Measurements from ENCODE around the gene VPS8. TPM values are rescaled to one million over a fixed set of nuclear protein-coding genes. Genes with fewer than 3 reads are reported as not detected.

VPS8 gene
- total and polyA plus RNA-seq, 4 donors: 4.2 to 34.9 (median 22.9) TPM

GRCh38 chr3:185024966-185025365 is 213.0 kb downstream of the VPS8 start:
- Histone ChIP-seq H3K9ac (ENCODE audit: low read depth in 1 of 2, low read length in 2 of 2) (no peak overlapping the region), H3K9me3 (ENCODE audit: control insufficient read depth in 4 of 4, low read length in 3 of 4) (no peaks in the 10 kb centered on the region), H3K27me3 (ENCODE audit: control insufficient read depth in 4 of 4, insufficient read depth in 4 of 4, low read length in 3 of 4) (no peaks in the 10 kb centered on the region), H3K4me3 (ENCODE audit: low read depth in 1 of 3, low read length in 3 of 3) (no peak overlapping the region), H3K27ac (ENCODE audit: low read depth in 1 of 2, low read length in 2 of 2) (no peak overlapping the region), H3K4me1 (ENCODE audit: control insufficient read depth in 4 of 4, insufficient read depth in 4 of 4, low read length in 3 of 4) (peaks cover 0 to 1% (median 0%) of the 10 kb centered on the region in 4 donors), H3K36me3 (ENCODE audit: control insufficient read depth in 4 of 4, insufficient read depth in 3 of 4, low read depth in 1 of 4, low read length in 3 of 4) (peaks cover 0 to 3% (median 2%) of the 10 kb centered on the region in 4 donors)
- no peak for DNase-seq (ENCODE audit: low spot score)
- TF ChIP-seq JUND (IDR thresholded peaks at IDR 0.05) (no peak), SP1 (IDR thresholded peaks at IDR 0.05) (no peak), GABPA (IDR thresholded peaks at IDR 0.05 in 1 of 2, conservative IDR thresholded peaks at IDR 0.05 in 1 of 2) (no peak), YY1 (IDR thresholded peaks at IDR 0.05) (no peak), EGR1 (IDR thresholded peaks at IDR 0.05; ENCODE audit: low read depth in 2 of 2) (no peak), RXRA (IDR thresholded peaks at IDR 0.05) (no peak), HNF4A (conservative IDR thresholded peaks at IDR 0.05) (no peak), FOXA2 (IDR thresholded peaks at IDR 0.05) (no peak), RAD21 (IDR thresholded peaks at IDR 0.05) (no peak), TAF1 (conservative IDR thresholded peaks at IDR 0.05) (no peak)
- TF ChIP-seq, protein P1, sequence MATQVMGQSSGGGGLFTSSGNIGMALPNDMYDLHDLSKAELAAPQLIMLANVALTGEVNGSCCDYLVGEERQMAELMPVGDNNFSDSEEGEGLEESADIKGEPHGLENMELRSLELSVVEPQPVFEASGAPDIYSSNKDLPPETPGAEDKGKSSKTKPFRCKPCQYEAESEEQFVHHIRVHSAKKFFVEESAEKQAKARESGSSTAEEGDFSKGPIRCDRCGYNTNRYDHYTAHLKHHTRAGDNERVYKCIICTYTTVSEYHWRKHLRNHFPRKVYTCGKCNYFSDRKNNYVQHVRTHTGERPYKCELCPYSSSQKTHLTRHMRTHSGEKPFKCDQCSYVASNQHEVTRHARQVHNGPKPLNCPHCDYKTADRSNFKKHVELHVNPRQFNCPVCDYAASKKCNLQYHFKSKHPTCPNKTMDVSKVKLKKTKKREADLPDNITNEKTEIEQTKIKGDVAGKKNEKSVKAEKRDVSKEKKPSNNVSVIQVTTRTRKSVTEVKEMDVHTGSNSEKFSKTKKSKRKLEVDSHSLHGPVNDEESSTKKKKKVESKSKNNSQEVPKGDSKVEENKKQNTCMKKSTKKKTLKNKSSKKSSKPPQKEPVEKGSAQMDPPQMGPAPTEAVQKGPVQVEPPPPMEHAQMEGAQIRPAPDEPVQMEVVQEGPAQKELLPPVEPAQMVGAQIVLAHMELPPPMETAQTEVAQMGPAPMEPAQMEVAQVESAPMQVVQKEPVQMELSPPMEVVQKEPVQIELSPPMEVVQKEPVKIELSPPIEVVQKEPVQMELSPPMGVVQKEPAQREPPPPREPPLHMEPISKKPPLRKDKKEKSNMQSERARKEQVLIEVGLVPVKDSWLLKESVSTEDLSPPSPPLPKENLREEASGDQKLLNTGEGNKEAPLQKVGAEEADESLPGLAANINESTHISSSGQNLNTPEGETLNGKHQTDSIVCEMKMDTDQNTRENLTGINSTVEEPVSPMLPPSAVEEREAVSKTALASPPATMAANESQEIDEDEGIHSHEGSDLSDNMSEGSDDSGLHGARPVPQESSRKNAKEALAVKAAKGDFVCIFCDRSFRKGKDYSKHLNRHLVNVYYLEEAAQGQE (IDR thresholded peaks at IDR 0.05): no peak
- WGBS: 84% methylated on average over 2 of the region's 2 CpGs

GRCh38 chr3:185028121-185028520 is 216.2 kb downstream of the VPS8 start:
- no peak overlapping the region for H3K9ac ChIP-seq (ENCODE audit: low read depth in 1 of 2, low read length in 2 of 2)
- TF ChIP-seq, protein P2, sequence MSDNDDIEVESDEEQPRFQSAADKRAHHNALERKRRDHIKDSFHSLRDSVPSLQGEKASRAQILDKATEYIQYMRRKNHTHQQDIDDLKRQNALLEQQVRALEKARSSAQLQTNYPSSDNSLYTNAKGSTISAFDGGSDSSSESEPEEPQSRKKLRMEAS (IDR thresholded peaks at IDR 0.05): no peak
- no peak for TF ChIP-seq GABPA (IDR thresholded peaks at IDR 0.05 in 1 of 2, conservative IDR thresholded peaks at IDR 0.05 in 1 of 2)
- no peak for TF ChIP-seq HNF4A (conservative IDR thresholded peaks at IDR 0.05)
- TF ChIP-seq NR2F2 (IDR thresholded peaks at IDR 0.05): peak; percentile 60
- H3K9me3 ChIP-seq (ENCODE audit: control insufficient read depth in 4 of 4, low read length in 3 of 4): no peaks in the 10 kb centered on the region
- DNase-seq (ENCODE audit: low spot score): no peak
- 80% methylated on average over 3 of the region's 3 CpGs for WGBS
- peaks cover 0 to 3% (median 2%) of the 10 kb centered on the region in 4 donors for H3K36me3 ChIP-seq (ENCODE audit: control insufficient read depth in 4 of 4, insufficient read depth in 3 of 4, low read depth in 1 of 4, low read length in 3 of 4)
- H3K27me3 ChIP-seq (ENCODE audit: control insufficient read depth in 4 of 4, insufficient read depth in 4 of 4, low read length in 3 of 4): no peaks in the 10 kb centered on the region
- no peak overlapping the region for H3K27ac ChIP-seq (ENCODE audit: low read depth in 1 of 2, low read length in 2 of 2)
- no peak overlapping the region for H3K4me3 ChIP-seq (ENCODE audit: low read depth in 1 of 3, low read length in 3 of 3)
- peaks cover 0 to 5% (median 0%) of the 10 kb centered on the region in 4 donors for H3K4me1 ChIP-seq (ENCODE audit: control insufficient read depth in 4 of 4, insufficient read depth in 4 of 4, low read length in 3 of 4)

DNA sequence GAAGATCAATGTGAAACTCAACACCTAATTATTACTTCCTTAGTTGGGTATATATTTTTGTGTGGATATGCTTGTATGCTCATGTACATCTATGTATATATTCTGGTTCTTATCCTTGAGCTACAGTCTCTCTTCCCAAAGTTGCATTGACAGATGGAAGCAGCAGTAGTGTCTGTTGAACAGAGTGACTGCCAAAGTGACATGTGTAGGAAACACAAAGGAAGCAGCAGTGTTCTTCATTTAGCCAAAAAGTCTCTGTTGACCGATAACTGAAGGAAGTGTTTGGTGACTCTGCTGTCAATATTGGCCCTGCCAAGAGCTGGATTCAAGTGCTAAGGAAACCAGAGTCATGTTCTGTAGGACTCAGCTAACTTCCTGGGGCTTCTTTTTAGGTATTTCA is 217.1 kb downstream of the VPS8 start:
- no peaks in the 10 kb centered on the region for H3K9me3 ChIP-seq (ENCODE audit: control insufficient read depth in 4 of 4, low read length in 3 of 4)
- no peaks in the 10 kb centered on the region for H3K27me3 ChIP-seq (ENCODE audit: control insufficient read depth in 4 of 4, insufficient read depth in 4 of 4, low read length in 3 of 4)
- H3K9ac ChIP-seq (ENCODE audit: low read depth in 1 of 2, low read length in 2 of 2): no peak overlapping the region
- H3K4me1 ChIP-seq (ENCODE audit: control insufficient read depth in 4 of 4, insufficient read depth in 4 of 4, low read length in 3 of 4): peaks cover 0 to 5% (median 0%) of the 10 kb centered on the region in 4 donors
- WGBS: 81% methylated on average over 1 of the region's 1 CpG
- peaks cover 0 to 3% (median 2%) of the 10 kb centered on the region in 4 donors for H3K36me3 ChIP-seq (ENCODE audit: control insufficient read depth in 4 of 4, insufficient read depth in 3 of 4, low read depth in 1 of 4, low read length in 3 of 4)
- H3K4me3 ChIP-seq (ENCODE audit: low read depth in 1 of 3, low read length in 3 of 3): no peak overlapping the region
- H3K27ac ChIP-seq (ENCODE audit: low read depth in 1 of 2, low read length in 2 of 2): no peak overlapping the region
- TF ChIP-seq JUND (IDR thresholded peaks at IDR 0.05) (no peak), ZBTB33 (IDR thresholded peaks at IDR 0.05) (no peak), NR2F2 (IDR thresholded peaks at IDR 0.05) (no peak), FOXA1 (IDR thresholded peaks at IDR 0.05) (no peak), YY1 (IDR thresholded peaks at IDR 0.05) (no peak)
- TF ChIP-seq, protein P3, sequence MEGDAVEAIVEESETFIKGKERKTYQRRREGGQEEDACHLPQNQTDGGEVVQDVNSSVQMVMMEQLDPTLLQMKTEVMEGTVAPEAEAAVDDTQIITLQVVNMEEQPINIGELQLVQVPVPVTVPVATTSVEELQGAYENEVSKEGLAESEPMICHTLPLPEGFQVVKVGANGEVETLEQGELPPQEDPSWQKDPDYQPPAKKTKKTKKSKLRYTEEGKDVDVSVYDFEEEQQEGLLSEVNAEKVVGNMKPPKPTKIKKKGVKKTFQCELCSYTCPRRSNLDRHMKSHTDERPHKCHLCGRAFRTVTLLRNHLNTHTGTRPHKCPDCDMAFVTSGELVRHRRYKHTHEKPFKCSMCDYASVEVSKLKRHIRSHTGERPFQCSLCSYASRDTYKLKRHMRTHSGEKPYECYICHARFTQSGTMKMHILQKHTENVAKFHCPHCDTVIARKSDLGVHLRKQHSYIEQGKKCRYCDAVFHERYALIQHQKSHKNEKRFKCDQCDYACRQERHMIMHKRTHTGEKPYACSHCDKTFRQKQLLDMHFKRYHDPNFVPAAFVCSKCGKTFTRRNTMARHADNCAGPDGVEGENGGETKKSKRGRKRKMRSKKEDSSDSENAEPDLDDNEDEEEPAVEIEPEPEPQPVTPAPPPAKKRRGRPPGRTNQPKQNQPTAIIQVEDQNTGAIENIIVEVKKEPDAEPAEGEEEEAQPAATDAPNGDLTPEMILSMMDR (IDR thresholded peaks at IDR 0.05; ENCODE audit: low read depth, low read length, missing input control): no peak
- TF ChIP-seq, protein P2 (IDR thresholded peaks at IDR 0.05): no peak
- DNase-seq (ENCODE audit: low spot score): no peak

Data from liver (tissue), 9 donors.